Endothelial cell (in vitro differentiated cells): Measurements from ENCODE around the gene KLRD1. TPM values are rescaled to one million over a fixed set of nuclear protein-coding genes. Genes with fewer than 3 reads are reported as not detected.

Experiments used
- DNase-seq: peaks from one replicate; pipeline ENCODE4 v3.0.0; 2021; ENCODE audit warnings: low spot score
- H3K27ac Mint-ChIP-seq: one replicate; pipeline ENCODE4 v1.8.0; 2021; ENCODE audit warnings: mixed read lengths, inconsistent platforms; ENCODE audit not compliant: unreplicated experiment
- H3K27me3 Mint-ChIP-seq: one replicate; pipeline ENCODE4 v1.8.0; 2021; ENCODE audit warnings: mild to moderate bottlenecking, moderate library complexity, mixed read lengths, inconsistent platforms; ENCODE audit not compliant: unreplicated experiment
- H3K36me3 Mint-ChIP-seq: one replicate; pipeline ENCODE4 v1.8.0; 2021; ENCODE audit warnings: mild to moderate bottlenecking, low read depth, mixed read lengths, inconsistent platforms; ENCODE audit not compliant: unreplicated experiment
- H3K4me1 Mint-ChIP-seq: one replicate; pipeline ENCODE4 v1.8.0; 2021; ENCODE audit warnings: mild to moderate bottlenecking, mixed read lengths, inconsistent platforms; ENCODE audit not compliant: unreplicated experiment
- H3K4me3 Mint-ChIP-seq: one replicate; pipeline ENCODE4 v1.8.0; 2021; ENCODE audit warnings: mild to moderate bottlenecking, mixed read lengths, inconsistent platforms; ENCODE audit not compliant: unreplicated experiment
- H3K9me3 Mint-ChIP-seq: one replicate; pipeline ENCODE4 v1.8.0; 2021; ENCODE audit warnings: mixed read lengths, inconsistent platforms; ENCODE audit not compliant: unreplicated experiment
- total RNA-seq: library from RNA; stranded (reverse); fragmentation: NEBNext Ultra II Directional; extraction: Animal tissue kit (Norgen Biotek cat#: 25700); gene quantifications from one replicate; pipeline ENCODE4 v1.2.1, GENCODE V29; 2021; ENCODE audit not compliant: unreplicated experiment
- TF ChIP-seq, protein P1 (sequence below): fragments of 200-600 bp; sonication (generic); IDR thresholded peaks from one replicate; pipeline ENCODE4 v1.5.0; 2021; ENCODE audit warnings: antibody characterized with exemption; ENCODE audit not compliant: unreplicated experiment

Gene KLRD1
- total RNA-seq, 1 donor from 2014 or later = 0.49 TPM

DNA sequence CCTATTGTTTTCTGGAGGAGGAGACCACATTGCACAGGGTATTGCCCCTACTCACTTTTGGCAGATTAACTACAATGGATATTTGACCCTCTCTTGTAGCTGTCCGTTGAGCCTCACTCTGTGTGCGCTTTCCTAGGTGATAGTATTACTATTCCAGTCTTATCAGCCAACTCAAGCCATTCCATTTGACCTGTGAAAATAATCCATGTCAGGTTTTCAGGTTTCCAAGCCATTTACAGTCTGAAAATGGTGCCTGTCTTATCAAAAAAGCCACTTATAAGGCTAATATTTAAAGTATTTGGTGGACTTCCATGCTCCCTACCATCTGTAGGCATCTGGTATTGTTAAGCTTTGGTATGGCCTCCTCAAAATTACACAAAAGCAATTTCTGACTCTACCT is 29.6 kb upstream of the KLRD1 start:
- Mint-ChIP-seq H3K36me3 (no peaks in the 10 kb centered on the region), H3K27ac (no peak overlapping the region), H3K27me3 (no peaks in the 10 kb centered on the region), H3K4me1 (no peaks in the 10 kb centered on the region), H3K9me3 (no peaks in the 10 kb centered on the region), H3K4me3 (no peak overlapping the region)
- TF ChIP-seq, protein P1, sequence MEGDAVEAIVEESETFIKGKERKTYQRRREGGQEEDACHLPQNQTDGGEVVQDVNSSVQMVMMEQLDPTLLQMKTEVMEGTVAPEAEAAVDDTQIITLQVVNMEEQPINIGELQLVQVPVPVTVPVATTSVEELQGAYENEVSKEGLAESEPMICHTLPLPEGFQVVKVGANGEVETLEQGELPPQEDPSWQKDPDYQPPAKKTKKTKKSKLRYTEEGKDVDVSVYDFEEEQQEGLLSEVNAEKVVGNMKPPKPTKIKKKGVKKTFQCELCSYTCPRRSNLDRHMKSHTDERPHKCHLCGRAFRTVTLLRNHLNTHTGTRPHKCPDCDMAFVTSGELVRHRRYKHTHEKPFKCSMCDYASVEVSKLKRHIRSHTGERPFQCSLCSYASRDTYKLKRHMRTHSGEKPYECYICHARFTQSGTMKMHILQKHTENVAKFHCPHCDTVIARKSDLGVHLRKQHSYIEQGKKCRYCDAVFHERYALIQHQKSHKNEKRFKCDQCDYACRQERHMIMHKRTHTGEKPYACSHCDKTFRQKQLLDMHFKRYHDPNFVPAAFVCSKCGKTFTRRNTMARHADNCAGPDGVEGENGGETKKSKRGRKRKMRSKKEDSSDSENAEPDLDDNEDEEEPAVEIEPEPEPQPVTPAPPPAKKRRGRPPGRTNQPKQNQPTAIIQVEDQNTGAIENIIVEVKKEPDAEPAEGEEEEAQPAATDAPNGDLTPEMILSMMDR = no peak
- no peak for DNase-seq

GRCh38 chr12:10279937-10280336 is 27.7 kb upstream of the KLRD1 start:
- H3K4me3 Mint-ChIP-seq = no peak overlapping the region
- H3K27ac Mint-ChIP-seq = no peak overlapping the region
- H3K9me3 Mint-ChIP-seq = no peaks in the 10 kb centered on the region
- H3K4me1 Mint-ChIP-seq = no peaks in the 10 kb centered on the region
- H3K27me3 Mint-ChIP-seq = no peaks in the 10 kb centered on the region
- TF ChIP-seq, protein P1 = no peak
- DNase-seq = no peak
- no peaks in the 10 kb centered on the region for H3K36me3 Mint-ChIP-seq

- no peak for DNase-seq
- Mint-ChIP-seq H3K4me1 (no peaks in the 10 kb centered on the region), H3K9me3 (no peaks in the 10 kb centered on the region), H3K27me3 (no peaks in the 10 kb centered on the region), H3K36me3 (no peaks in the 10 kb centered on the region), H3K27ac (no peak overlapping the region), H3K4me3 (no peak overlapping the region)
- TF ChIP-seq, protein P1 = no peak
Observed at GRCh38 chr12:10283027-10283426, 24.6 kb upstream of the KLRD1 start.

- Mint-ChIP-seq H3K4me1 (no peaks in the 10 kb centered on the region), H3K27ac (no peak overlapping the region), H3K27me3 (peaks cover 2% of the 10 kb centered on the region), H3K9me3 (no peaks in the 10 kb centered on the region), H3K4me3 (no peak overlapping the region), H3K36me3 (no peaks in the 10 kb centered on the region)
- no peak for DNase-seq
- TF ChIP-seq, protein P1 = no peak
Observed at GRCh38 chr12:10285919-10286318, 21.8 kb upstream of the KLRD1 start.

- H3K36me3 Mint-ChIP-seq = no peaks in the 10 kb centered on the region
- no peak for DNase-seq
- no peak overlapping the region for H3K27ac Mint-ChIP-seq
- H3K4me3 Mint-ChIP-seq = no peak overlapping the region
- H3K9me3 Mint-ChIP-seq = no peaks in the 10 kb centered on the region
- H3K4me1 Mint-ChIP-seq = no peaks in the 10 kb centered on the region
- H3K27me3 Mint-ChIP-seq = peaks cover 2% of the 10 kb centered on the region
- TF ChIP-seq, protein P1 = no peak
Observed at GRCh38 chr12:10289005-10289754, 18.5 kb upstream of the KLRD1 start.
